ENCODE results near the gene KLHL17.
"Not testable (repeated sequence)": the region's sequence is repeated elsewhere in the genome, so short reads cannot be mapped to it uniquely, and the experiment has no call there.

The KLHL17 gene

DNA sequence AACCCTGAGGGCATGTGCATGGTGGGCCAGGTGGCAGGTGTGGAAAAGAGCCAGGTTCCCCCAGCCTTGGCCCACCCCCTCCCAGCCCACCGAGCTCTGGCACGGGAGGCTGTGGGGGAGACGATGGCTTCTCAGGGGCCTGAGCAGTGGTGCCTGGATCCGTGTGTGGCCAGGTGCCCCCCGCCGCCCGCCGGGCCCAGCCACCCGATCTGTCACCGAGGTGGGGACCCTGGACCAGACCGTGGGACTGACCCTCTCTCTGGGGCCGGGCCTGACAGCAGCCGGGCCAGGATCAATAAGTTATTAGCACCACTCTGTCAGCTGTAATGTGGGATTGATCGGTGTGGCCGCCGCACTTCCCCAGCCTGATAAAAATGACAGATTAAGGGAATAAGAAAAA, 22.9 kb upstream of the KLHL17 start:
- DNase-seq (ENCODE audit: low read depth), result no peak

DNA sequence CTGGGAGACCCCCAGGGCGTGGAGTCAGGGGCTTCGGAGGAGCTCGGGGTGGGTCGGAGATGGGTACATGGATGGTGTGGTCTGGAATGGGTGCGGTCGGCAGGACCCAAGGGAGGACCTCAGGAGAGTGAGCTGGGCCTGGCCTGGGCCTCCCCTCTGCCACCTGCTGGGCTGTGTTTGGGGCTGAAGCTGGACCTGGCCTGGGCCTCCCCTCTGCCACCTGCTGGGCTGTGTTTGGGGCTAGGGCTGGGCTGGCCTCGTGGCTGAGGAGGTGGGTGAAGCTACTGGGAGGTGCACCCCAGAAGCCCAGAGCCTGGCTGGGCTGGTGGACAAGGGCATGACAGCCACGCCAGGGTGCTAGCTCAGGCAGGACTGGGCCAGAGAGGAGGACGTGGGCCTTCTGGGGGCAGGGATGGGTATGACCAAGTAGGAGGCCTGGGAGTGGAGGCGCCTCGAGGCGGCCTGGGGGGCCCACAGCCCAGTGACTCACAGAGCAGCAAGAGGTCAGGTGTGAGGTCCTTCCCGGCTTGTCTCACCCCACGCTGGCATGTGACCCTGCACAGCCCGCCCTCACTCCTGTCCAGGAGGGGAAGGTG, 22.2 kb upstream of the KLHL17 start:
- DNase-seq (ENCODE audit: low read depth), result peak; percentile 64

DNA sequence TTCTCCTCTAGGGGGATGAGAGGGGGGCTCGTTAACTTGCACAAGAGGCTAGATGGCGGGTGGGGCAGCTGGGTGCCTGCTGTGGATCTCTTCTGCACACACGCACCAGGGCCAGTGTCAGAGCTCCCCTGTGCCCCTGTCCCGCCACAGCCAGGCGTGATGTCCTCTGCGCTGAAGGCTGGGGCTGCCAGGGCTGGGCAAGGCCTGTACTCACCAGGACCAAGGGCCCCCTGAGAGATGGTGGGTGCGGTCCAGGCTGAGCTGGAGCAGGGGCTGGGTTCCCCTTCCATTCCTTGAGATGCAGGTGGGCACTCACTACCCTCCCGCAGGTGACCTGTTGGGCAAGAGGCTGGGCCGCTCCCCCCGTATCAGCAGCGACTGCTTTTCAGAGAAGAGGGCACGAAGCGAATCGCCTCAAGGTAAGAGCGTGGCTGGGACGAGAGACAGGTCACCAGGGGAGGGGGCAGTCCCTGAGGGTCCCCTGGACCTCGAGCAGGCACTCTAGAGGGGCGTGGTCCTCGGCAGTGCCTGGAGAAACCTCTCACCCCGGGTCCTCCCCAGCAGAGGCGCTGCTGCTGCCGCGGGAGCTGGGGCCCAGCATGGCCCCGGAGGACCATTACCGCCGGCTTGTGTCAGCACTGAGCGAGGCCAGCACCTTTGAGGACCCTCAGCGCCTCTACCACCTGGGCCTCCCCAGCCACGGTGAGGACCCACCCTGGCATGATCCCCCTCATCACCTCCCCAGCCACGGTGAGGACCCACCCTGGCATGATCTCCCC, 21.5 kb upstream of the KLHL17 start:
- DNase-seq (ENCODE audit: low read depth), result no peak

- no peak for DNase-seq (ENCODE audit: low read depth)
These were observed 20.8 kb upstream of the KLHL17 start for GRCh38 chr1:939511-940106.

DNA sequence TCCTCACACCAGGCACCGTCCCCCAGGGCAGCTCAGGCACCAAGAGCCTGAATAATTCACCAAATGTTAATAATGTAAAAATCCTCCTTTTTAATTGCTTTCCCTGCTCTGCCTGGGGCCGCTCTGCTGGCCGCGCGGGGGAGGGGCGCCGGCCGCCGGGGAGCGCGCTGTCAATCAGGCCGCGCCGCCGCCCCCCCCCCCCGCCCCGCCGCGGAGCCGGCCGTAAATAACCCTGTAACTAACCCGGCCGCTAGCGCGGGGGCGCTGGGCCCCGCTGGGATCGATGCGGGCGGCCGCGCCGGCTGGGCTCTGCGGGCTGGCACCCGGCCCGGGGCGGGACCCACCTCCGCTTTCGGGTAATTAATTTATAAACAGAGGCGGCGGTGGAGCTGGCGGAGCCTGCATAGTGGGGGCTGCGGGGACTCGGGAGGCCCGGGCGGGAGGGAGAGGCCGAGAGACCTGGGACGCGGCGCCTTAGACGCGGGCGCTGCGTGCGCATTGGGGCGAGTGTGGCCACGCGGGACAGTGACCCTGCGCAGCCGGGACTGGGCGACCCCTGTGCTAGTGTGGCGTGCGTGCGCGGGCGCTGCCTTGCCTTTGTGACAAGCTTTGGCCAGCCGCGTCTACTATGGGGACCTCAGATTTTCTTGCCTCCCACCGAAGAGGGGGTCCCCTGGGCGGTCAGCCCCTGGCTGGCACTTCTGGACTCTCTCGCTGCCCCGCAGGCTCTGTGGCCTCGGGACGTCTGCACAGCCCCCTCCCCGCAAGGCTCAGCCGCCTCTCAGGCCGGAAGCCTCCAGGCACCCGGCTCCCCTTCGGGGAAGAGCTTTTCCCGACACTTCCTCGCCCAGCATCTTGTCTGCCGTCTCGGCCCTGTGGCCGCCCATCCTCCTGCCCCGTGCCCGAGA, 20.0 kb upstream of the KLHL17 start:
- peak; percentile 59 for DNase-seq (ENCODE audit: low read depth)

- no peak for DNase-seq (ENCODE audit: low read depth)
These were observed 19.3 kb upstream of the KLHL17 start for GRCh38 chr1:941015-941587.

DNA sequence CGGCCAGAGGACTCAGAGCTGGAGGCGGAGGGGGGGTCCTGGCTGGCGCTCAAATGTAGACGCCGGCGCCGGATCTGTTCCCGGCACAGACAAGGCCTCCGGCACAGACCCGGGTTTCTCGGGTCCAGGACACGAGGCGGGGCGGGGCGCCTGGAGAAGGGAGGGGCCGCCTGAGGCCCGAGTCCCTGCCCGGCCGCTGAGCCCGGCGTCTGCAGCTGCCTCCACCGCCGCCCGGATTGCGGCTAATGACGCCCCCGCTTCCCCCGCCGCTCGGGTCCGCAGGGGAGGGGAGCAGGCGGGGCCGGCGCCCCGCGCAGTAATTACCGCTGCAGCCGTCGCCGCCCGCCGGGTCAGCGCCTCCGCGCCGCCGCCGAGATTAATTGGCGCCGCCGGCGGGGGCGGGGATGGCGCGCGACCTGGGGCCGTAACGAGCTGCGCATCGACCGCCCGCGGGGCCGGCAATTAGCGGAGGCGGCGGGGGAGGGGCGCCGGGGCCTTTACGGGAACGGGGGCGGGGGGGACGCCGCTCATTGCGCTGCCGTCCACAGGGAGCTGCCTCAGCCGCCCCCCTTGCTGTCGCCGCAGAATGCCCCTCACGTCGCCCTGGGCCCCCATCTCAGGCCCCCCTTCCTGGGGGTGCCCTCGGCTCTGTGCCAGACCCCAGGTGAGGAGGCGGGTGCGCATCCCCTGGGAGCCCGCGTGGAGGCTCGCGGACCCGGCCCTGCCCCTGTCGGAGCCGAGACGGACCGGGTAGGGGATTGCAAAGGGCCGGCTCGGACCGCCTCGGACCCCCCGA, 18.6 kb upstream of the KLHL17 start:
- peak; percentile 78 for DNase-seq (ENCODE audit: low read depth)

- peak; percentile 33 for DNase-seq (ENCODE audit: low read depth)
These were observed 18.0 kb upstream of the KLHL17 start for GRCh38 chr1:942411-942821.

DNA sequence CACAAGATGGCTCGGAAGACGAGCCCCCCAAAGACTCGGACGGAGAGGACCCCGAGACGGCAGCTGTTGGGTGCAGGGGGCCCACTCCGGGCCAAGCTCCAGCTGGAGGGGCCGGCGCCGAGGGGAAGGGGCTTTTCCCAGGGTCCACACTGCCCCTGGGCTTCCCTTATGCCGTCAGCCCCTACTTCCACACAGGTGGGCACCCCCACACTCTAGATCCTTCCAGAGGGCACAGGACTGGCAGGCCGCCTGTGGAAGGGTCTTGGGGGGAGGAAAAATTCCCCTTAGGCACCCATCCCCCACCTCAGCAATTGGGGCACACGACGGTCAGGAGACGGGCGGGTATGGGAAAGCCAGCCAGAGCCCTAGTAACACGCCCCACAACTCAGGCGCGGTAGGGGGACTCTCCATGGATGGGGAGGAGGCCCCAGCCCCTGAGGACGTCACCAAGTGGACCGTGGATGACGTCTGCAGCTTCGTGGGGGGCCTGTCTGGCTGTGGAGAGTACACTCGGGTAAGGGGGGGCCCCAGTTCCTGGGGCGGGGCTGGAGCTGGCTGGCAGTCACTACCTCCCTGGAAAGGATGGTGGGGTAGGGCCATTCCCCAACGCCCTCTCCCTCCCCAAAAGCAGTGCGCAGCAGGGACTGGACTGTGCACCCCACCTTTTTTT, 17.4 kb upstream of the KLHL17 start:
- no peak for DNase-seq (ENCODE audit: low read depth)

DNA sequence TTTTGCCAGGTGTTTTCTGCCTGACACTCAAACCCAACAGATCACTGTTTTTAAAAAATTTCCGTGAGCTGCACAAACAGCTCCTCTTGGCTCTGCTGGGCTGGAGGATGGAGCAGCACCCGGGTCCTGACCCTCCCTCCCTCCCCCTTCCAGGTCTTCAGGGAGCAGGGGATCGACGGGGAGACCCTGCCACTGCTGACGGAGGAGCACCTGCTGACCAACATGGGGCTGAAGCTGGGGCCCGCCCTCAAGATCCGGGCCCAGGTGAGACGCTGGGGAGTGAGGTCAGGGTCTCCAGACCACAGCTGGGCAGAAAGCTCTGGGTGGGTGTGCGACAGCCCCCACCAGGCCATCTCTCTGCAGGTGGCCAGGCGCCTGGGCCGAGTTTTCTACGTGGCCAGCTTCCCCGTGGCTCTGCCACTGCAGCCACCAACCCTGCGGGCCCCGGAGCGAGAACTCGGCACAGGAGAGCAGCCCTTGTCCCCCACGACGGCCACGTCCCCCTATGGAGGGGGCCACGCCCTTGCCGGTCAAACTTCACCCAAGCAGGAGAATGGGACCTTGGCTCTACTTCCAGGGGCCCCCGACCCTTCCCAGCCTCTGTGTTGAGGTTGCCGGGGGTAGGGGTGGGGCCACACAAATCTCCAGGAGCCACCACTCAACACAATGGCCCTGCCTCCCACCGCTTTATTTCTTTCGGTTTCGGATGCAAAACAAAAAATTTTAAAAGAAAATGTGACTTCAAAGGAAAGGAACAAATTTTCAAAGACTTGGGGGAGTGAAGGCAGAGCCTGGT, 16.6 kb upstream of the KLHL17 start:
- no peak for DNase-seq (ENCODE audit: low read depth)

- DNase-seq (ENCODE audit: low read depth), result no peak
These were observed 15.8 kb upstream of the KLHL17 start for GRCh38 chr1:944341-945325.

- no peak for DNase-seq (ENCODE audit: low read depth)
These were observed 14.5 kb upstream of the KLHL17 start for GRCh38 chr1:945688-946556.

DNA sequence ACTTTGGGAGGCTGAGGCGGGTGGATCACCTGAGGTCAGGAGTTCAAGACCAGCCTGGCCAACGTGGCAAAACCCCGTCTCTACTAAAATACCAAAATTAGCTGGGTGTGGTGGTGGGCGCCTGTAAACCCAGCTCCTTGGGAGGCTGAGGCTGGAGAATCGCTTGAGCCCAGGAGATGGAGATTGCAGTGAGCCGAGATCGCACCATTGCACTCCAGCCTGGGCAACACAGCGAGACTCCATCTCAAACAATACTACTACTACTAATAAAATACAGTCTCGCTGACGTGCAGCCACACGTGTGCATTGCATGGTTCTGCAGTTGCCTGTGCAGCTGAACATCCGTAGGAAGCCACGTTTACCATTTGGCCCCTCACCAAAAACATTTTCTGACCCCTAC, 13.6 kb upstream of the KLHL17 start:
- not testable (repeated sequence) for DNase-seq (ENCODE audit: low read depth)

- no peak for DNase-seq (ENCODE audit: low read depth)
These were observed 12.4 kb upstream of the KLHL17 start for GRCh38 chr1:947958-948357.

DNA sequence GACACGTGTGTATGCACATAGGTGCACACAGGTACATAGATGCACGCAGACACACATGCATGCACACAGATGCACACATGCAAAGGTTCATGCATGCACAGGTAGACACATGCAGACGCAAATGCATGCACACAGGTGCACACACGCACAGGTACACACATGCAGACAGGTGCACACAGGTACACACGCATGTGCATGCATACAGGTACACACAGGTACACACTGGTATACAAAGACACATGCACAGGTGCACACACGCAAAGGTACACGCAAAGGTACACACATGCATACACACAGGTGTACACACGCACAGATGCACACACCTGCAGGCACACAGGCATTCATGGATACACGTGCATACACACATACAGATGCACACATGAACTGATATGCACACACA, 10.1 kb upstream of the KLHL17 start:
- DNase-seq (ENCODE audit: low read depth), result no peak

DNA sequence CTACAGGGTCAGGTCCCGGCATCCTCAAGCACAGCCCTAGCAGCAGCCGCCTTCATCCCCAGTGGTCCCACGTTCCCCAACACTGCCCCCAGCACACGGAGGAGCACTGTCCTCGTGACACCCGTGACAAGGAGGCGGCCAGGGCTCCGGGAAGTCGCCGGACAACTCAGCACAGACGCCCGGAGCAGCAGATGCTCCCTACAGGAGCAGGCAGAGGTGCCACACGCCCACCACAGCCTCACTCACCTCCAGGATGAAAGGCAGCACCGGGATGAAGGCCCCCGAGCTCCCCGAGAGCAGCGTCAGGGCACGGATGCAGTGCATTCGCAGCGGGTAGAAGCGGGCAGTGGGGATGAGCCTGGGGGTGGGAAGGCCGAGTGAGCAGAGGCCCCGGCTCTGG, 9.5 kb upstream of the KLHL17 start:
- no peak for DNase-seq (ENCODE audit: low read depth)

DNA sequence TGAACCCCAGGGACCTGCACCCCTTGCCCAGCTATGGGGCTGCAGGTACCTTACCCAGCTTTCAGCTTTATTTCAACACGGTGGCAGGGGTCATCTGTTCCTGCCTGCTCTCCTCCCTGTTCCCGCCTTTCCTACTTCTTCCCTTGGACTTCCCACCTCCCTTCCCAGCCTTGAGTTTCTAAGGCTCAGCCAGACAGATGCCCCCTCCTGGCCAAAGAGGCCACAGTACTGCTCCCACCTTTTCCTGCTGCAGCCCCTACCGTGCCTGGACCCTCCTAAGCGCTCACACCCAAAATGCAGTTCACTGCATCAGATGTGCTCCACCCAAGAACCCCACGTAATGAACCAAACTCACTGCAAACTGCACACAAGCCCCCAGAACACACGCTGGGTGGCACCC, 9.0 kb upstream of the KLHL17 start:
- DNase-seq (ENCODE audit: low read depth), result peak; percentile 46

DNA sequence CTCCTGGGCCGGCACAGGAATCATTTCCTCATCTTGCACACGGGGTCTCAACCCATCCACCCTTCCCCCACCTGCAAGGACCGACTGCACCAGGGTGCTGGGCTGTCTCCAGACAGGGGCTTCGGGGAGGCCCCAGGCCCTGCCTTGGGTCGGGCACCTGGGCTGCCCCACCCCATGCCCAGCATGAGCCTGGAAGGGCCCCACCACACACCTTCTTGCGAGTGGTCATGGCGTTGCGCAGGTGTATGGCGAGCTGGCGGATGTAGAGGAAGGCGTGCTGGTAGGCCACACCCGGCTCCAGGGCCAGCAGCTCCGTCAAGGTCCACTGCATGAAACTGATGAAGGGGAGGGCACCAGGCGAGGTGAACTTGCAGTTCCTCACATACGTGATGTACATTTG, 8.2 kb upstream of the KLHL17 start:
- DNase-seq (ENCODE audit: low read depth), result no peak

All from ELR (cell line).